T1000 (cell line): ENCODE results near the gene ACTL8.

ENCODE experiments used
- DNase-seq: peaks from one replicate; lab custom pipeline; 2025; ENCODE audit warnings: mixed read lengths; lab: John Stamatoyannopoulos, UW

The ACTL8 gene

DNA sequence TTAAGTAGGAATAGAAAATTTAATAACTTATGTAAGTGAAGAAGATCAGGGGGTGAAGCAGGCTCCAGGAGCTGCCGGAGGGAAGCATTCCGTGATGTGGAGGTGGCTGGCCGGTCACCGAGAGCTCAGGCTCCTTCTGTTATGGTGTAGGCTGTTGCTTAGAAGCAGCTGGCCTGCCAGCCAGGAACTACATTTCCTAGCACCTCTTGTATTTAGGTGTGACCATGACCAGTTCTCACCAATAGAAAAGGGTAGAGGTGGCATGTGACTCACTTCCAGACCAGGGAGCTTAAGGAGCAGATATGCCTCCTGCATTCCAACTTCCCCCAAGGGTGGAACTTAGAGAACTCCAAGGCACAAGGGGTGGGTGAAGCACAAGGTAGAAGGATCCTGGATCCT, 120.7 kb downstream of the ACTL8 start:
- DNase-seq, result no peak
